Measurements from ENCODE around the gene RRP9. TPM values are rescaled to one million over a fixed set of nuclear protein-coding genes. Genes with fewer than 3 reads are reported as not detected.

The RRP9 gene
- total and polyA plus RNA-seq, 4 experiments from 2014 or later = 15.2 to 20.7 (median 18.3) TPM

DNA sequence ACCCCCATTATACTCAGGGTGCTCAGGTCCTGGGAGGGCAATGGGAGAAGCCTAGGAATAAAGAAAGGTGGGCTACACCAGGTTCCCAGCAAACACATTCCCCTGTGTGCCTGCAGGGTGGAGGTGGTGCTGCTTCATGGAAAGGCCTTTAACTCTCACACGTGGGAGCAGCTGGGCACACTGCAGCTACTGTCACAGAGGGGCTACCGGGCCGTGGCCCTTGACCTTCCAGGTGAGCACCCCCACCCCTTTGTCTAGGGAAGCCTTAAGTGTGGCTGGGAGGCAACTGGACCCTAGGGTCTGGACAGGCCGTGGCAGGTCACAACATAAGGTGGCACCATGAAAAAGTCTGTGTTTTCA, 36.4 kb upstream of the RRP9 start:
- CTCF ChIA-PET (ENCODE audit: partially characterized antibody) = no interaction called here
- peaks cover 29 to 59% (median 48%) of the 10 kb centered on the region in 4 donors for H3K4me1 Mint-ChIP-seq
- H3K36me3 ChIP-seq (ENCODE audit: insufficient read depth, low read length) = no peaks in the 10 kb centered on the region
- no peak overlapping the region for H3K27ac ChIP-seq (ENCODE audit: low read depth, low read length)
- intact Hi-C loops (cut with micrococcal nuclease) = no loop called here
- no peak overlapping the region for H3K4me3 ChIP-seq (ENCODE audit: low read length in 2 of 2)
- H3K36me3 Mint-ChIP-seq = peaks cover 0 to 5% of the 10 kb centered on the region in 2 donors
- H3K9me3 Mint-ChIP-seq = no peaks in the 10 kb centered on the region
- no peak overlapping the region for H3K4me3 Mint-ChIP-seq
- POLR2A ChIA-PET (ENCODE audit: partially characterized antibody) = interaction anchor here (0.8 to 1.7 kb wide), 4 partner anchors 8 to 35 kb away, joined by 3 to 7 read pairs (median 4); partner anchors contain the start of gene RPL29
- no peaks in the 10 kb centered on the region for H3K27me3 ChIP-seq (ENCODE audit: insufficient read depth, low read length)
- no peaks in the 10 kb centered on the region for H3K27me3 Mint-ChIP-seq
- H3K4me1 ChIP-seq (ENCODE audit: insufficient read depth, low read length) = peaks cover 51% of the 10 kb centered on the region
- H3K9me3 ChIP-seq (ENCODE audit: control insufficient read depth in 1 of 2, low read length in 2 of 2) = no peaks in the 10 kb centered on the region
- no peak for DNase-seq
- H3K27ac Mint-ChIP-seq = peak overlapping the region in 1 of 7 donors; percentile 75

DNA sequence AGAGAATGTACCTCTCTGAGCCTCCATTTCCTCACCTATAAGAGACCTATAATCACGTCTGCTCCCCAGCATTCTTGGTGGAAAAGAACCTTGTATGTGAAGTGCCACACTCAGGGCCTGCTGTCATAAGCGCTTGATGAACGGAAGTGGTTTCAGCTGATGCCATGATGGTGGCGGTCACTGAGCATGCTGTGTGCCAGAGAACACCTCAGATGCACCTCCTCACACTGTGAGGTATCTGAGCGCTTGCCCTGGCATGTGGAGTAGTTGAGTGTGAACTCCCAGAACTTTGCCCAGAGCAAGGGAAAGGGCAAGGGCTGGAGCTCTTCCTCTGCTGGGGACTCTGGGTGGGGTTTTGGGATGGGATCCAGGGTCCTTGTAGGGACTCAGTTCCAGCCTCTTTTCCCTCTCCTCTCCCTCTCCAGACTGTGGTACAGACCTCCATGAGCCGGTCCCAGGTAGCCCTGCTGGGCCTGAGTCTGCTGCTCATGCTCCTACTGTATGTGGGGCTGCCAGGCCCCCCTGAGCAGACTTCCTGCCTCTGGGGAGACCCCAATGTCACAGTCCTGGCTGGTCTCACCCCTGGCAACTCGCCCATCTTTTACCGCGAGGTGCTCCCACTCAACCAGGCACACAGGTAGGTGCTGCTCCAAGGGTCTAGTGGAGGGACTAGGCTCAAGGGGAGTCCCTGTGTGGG, 35.9 kb upstream of the RRP9 start:
- Histone ChIP-seq H3K27me3 (ENCODE audit: insufficient read depth, low read length) (no peaks in the 10 kb centered on the region), H3K27ac (ENCODE audit: low read depth, low read length) (peak overlapping the region; percentile 10), H3K4me3 (ENCODE audit: low read length in 2 of 2) (no peak overlapping the region), H3K4me1 (ENCODE audit: insufficient read depth, low read length) (peaks cover 48% of the 10 kb centered on the region), H3K9me3 (ENCODE audit: control insufficient read depth in 1 of 2, low read length in 2 of 2) (no peaks in the 10 kb centered on the region), H3K36me3 (ENCODE audit: insufficient read depth, low read length) (no peaks in the 10 kb centered on the region)
- Mint-ChIP-seq H3K27me3 (no peaks in the 10 kb centered on the region), H3K36me3 (peaks cover 0 to 5% of the 10 kb centered on the region in 2 donors), H3K27ac (peak overlapping the region; percentile 73 to 94 (median 82)), H3K4me3 (peak overlapping the region; percentile 49 to 80 (median 67)), H3K4me1 (peaks cover 28 to 56% (median 45%) of the 10 kb centered on the region in 4 donors), H3K9me3 (no peaks in the 10 kb centered on the region)
- peak; percentile 44 to 78 (median 49) for DNase-seq
- POLR2A ChIA-PET (ENCODE audit: partially characterized antibody) = interaction anchor here (0.8 to 4.6 kb wide), 4 partner anchors 9 to 35 kb away, joined by 3 to 25 read pairs (median 4); partner anchors contain the start of genes PCBP4 and RPL29
- intact Hi-C loops (cut with micrococcal nuclease) = no loop called here
- CTCF ChIA-PET (ENCODE audit: partially characterized antibody) = no interaction called here

DNA sequence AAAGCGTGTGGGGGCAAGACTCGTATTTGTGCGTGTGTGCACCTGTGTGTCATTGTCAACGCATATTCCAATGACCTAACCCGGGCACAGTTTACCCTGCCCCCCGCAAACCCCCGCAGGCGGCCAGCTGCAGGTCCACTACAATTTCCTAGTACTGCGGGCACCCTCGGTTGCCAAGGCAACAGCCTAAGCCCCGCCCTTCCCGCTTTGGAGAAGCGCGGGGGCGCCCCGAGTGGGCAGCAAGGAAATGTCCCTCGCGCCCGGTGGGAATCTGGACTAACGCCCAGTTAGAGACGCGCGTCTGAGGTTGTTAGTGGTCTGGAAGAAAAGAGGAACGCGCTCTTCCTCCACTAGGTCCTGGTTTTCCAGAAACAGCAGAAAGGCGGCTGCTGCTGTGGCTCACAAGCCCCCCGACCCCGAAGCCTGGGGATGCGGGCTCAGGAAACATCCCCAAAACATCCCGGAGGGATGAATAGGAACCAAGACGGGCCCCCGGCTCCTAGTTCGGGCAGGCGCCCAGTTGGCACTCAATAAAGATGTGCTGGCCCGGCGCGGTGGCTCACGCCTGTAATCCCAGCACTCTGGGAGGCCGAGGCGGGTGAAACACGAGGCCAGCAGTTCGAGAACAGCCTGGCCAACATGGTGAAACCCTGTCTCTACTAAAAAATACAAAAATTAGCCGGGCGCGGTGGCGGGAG, 34.3 kb upstream of the RRP9 start:
- ChIA-PET CTCF (ENCODE audit: partially characterized antibody) (interaction anchor here (1.6 to 4.1 kb wide), 2 partner anchors 19 to 77 kb away, joined by 4 to 22 read pairs; partner anchors contain the start of gene RPL29), POLR2A (ENCODE audit: partially characterized antibody) (interaction anchor here (2.9 to 5.1 kb wide), 5 partner anchors 9 to 80 kb away, joined by 10 to 72 read pairs (median 25); partner anchors contain the start of genes DUSP7, PARP3, PCBP4 and RPL29)
- Histone ChIP-seq H3K4me3 (ENCODE audit: low read length in 2 of 2) (peak overlapping the region; percentile 81 to 95), H3K4me1 (ENCODE audit: insufficient read depth, low read length) (peaks cover 34% of the 10 kb centered on the region), H3K9me3 (ENCODE audit: control insufficient read depth in 1 of 2, low read length in 2 of 2) (no peaks in the 10 kb centered on the region), H3K27ac (ENCODE audit: low read depth, low read length) (peak overlapping the region; percentile 78), H3K27me3 (ENCODE audit: insufficient read depth, low read length) (no peaks in the 10 kb centered on the region), H3K36me3 (ENCODE audit: insufficient read depth, low read length) (no peaks in the 10 kb centered on the region)
- Mint-ChIP-seq H3K4me3 (peak overlapping the region; percentile 88 to 96 (median 93)), H3K36me3 (peaks cover 0 to 5% of the 10 kb centered on the region in 2 donors), H3K9me3 (no peaks in the 10 kb centered on the region), H3K4me1 (peaks cover 25 to 53% (median 38%) of the 10 kb centered on the region in 4 donors), H3K27me3 (no peaks in the 10 kb centered on the region), H3K27ac (peak overlapping the region; percentile 68 to 96 (median 93))
- intact Hi-C loops (cut with micrococcal nuclease) = loop anchor here (1.0 kb wide), 1 partner anchor 7 kb away; the partner anchor contains the start of gene ACY1
- DNase-seq = peak in 1 of 5 donors; percentile 53

DNA sequence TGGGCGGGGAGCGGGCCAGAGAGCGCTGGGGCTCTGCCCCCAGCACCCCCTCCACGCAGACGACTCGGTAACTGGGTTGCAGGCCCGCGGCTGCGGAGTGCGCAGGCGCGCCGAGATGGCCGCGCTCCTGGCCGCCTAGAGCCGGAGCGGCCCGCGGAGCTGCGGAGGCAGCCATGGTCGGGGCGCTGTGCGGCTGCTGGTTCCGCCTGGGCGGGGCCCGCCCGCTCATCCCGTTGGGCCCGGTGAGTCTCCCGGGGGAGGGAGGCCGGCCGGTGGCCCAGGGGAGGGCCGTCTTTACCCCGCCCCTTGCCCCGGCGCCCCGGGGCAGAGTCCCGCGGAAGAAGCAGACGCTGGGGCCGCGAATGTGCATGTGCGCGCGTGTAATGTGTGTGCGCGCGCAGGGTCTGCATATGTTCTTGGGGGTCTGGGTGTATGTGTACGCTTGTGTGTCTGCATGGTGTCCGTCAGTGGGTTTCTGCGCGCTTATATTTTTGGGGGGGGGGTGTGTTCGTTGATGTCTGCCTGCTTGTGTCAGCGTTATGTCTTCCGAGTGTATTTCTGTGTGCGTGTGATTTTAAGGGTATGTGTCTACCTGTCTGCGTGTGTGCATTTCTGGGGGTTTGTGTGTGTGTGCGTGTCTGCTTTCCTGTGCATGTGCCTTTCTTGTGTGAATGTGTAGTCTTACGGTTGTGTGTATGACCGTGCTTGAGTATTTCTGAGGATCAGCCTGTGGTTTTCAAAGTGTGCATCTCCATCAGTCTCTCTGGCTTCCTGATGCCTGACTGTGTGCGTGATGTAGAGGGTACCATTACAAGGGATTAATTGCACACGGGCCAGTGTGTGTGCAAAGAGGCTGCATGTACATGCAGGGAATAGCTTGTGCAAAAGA, 33.5 kb upstream of the RRP9 start, which contains the start of gene ABHD14A:
TSS of gene ABHD14A (plus strand) at position 102 of the 889 bp plus-strand sequence. CDS start at position 174, 72 bp downstream.
- Histone ChIP-seq H3K27ac (ENCODE audit: low read depth, low read length) (peak within 1 kb of the TSS; percentile 78), H3K9me3 (ENCODE audit: control insufficient read depth in 1 of 2, low read length in 2 of 2) (no peaks in the 10 kb centered on the region), H3K27me3 (ENCODE audit: insufficient read depth, low read length) (no peaks in the 10 kb centered on the region), H3K36me3 (ENCODE audit: insufficient read depth, low read length) (no peaks in the 10 kb centered on the region), H3K4me3 (ENCODE audit: low read length in 2 of 2) (peak within 1 kb of the TSS; percentile 81 to 95), H3K4me1 (ENCODE audit: insufficient read depth, low read length) (peaks cover 32% of the 10 kb centered on the region)
- peak within 1 kb of the TSS; percentile 68 to 98 (median 96) for H3K27ac Mint-ChIP-seq
- intact Hi-C loops (cut with micrococcal nuclease) = loop anchor here (1.0 to 5.0 kb wide), 5 partner anchors 8 to 1738 kb away; partner anchors contain the start of genes ACY1, GNAI2 and PARP3
- peaks cover 0 to 5% of the 10 kb centered on the region in 2 donors for H3K36me3 Mint-ChIP-seq
- DNase-seq = peak; percentile 75 to 80 (median 76)
- peak within 1 kb of the TSS; percentile 90 to 99 (median 96) for H3K4me3 Mint-ChIP-seq
- no peaks in the 10 kb centered on the region for H3K9me3 Mint-ChIP-seq
- no peaks in the 10 kb centered on the region for H3K27me3 Mint-ChIP-seq
- POLR2A ChIA-PET (ENCODE audit: partially characterized antibody) = interaction anchor here (0.9 to 5.1 kb wide), 13 partner anchors 9 to 305 kb away, joined by 3 to 72 read pairs (median 10); partner anchors contain the start of genes ACY1, DUSP7, PARP3 and PCBP4
- CTCF ChIA-PET (ENCODE audit: partially characterized antibody) = interaction anchor here (1.6 to 4.1 kb wide), 4 partner anchors 8 to 78 kb away, joined by 4 to 49 read pairs (median 34); partner anchors contain the start of genes ACY1, PARP3, RPL29 and RRP9
- H3K4me1 Mint-ChIP-seq = peaks cover 28 to 53% (median 41%) of the 10 kb centered on the region in 4 donors

DNA sequence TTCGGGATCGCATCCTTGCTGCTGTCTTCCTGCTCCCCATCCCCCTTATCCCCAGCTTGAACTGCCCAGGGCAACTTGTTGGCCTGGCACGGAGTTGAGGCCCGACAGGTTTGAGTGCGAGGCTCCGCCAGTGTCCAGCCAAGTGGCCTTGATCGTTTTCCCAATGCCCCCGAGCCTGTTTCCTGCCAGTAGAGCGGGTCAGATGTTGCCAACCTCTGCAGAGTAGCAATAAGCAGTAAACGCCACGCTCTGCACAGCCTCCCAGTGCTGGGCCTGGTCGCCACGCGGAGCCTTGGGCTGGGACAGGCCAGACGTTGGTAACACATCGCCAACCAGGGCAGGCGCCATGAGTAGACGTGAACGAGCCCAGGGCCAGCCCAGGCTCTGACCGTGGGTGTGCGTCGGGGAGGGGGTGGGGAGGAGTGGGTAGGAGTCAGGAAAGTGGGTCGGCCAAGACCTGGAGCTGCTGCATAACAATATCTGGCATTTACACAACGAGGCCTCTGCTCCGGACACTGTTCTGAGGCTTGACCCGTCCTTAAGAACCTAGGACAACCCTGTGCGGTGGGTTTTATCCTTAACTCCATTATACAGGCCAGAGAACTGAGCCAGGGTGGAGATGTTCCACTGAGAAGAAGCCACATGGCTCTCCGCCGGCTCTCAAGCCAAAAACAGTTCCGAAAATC, 32.7 kb upstream of the RRP9 start:
- peak in 1 of 5 donors; percentile 37 for DNase-seq
- H3K36me3 Mint-ChIP-seq = peaks cover 0 to 5% of the 10 kb centered on the region in 2 donors
- Histone ChIP-seq H3K9me3 (ENCODE audit: control insufficient read depth in 1 of 2, low read length in 2 of 2) (no peaks in the 10 kb centered on the region), H3K27me3 (ENCODE audit: insufficient read depth, low read length) (no peaks in the 10 kb centered on the region), H3K4me1 (ENCODE audit: insufficient read depth, low read length) (peaks cover 32% of the 10 kb centered on the region), H3K36me3 (ENCODE audit: insufficient read depth, low read length) (no peaks in the 10 kb centered on the region), H3K27ac (ENCODE audit: low read depth, low read length) (peak overlapping the region; percentile 78), H3K4me3 (ENCODE audit: low read length in 2 of 2) (peak overlapping the region; percentile 81 to 95)
- ChIA-PET POLR2A (ENCODE audit: partially characterized antibody) (interaction anchor here (0.9 to 5.1 kb wide), 20 partner anchors 8 to 475 kb away, joined by 3 to 72 read pairs (median 5); partner anchors contain the start of genes ACY1, ALAS1, DCAF1 and DUSP7), CTCF (ENCODE audit: partially characterized antibody) (interaction anchor here (0.8 to 4.1 kb wide), 13 partner anchors 9 to 223 kb away, joined by 3 to 49 read pairs (median 8); partner anchors contain the start of genes ACY1, PARP3, RPL29 and RRP9)
- no peaks in the 10 kb centered on the region for H3K9me3 Mint-ChIP-seq
- H3K27me3 Mint-ChIP-seq = no peaks in the 10 kb centered on the region
- H3K27ac Mint-ChIP-seq = peak overlapping the region; percentile 68 to 98 (median 96)
- H3K4me1 Mint-ChIP-seq = peaks cover 28 to 53% (median 41%) of the 10 kb centered on the region in 4 donors
- peak overlapping the region; percentile 90 to 99 (median 96) for H3K4me3 Mint-ChIP-seq
- intact Hi-C loops (cut with micrococcal nuclease) = loop anchor here (1.0 to 5.0 kb wide), 4 partner anchors 18 to 1737 kb away; partner anchors contain the start of genes GNAI2 and PARP3
